Parathyroid adenoma (tissue), 2 donors: ENCODE data around the gene OPCML.

ENCODE experiments used
- H2AFZ ChIP-seq: fragments of 300-600 bp; sonication (generic); one replicate; pipeline ENCODE4 v1.7.0; 2017; ENCODE audit warnings: antibody characterized with exemption, mild to moderate bottlenecking
- H3K27ac ChIP-seq: fragments of 300-600 bp; sonication (generic); one replicate; pipeline ENCODE4 v1.7.0; 2017
- H3K27me3 ChIP-seq: fragments of 300-600 bp; sonication (generic); one replicate; pipeline ENCODE4 v1.7.0; 2017; ENCODE audit warnings: low read length; ENCODE audit not compliant: control insufficient read depth, insufficient read depth
- H3K36me3 ChIP-seq: fragments of 300-600 bp; sonication (generic); one replicate; pipeline ENCODE4 v1.7.0; 2017; ENCODE audit warnings: low read length; ENCODE audit not compliant: control insufficient read depth, insufficient read depth
- H3K4me1 ChIP-seq: fragments of 300-600 bp; sonication (generic); one replicate; pipeline ENCODE4 v1.7.0; 2017; ENCODE audit warnings: control low read depth
- H3K4me2 ChIP-seq: fragments of 300-600 bp; sonication (generic); one replicate; pipeline ENCODE4 v1.7.0; 2017; ENCODE audit warnings: low read length
- H3K4me3 ChIP-seq: fragments of 300-600 bp; sonication (generic); one replicate; pipeline ENCODE4 v1.7.0; 2017; ENCODE audit warnings: low read depth, low read length
- H3K79me2 ChIP-seq: fragments of 300-600 bp; sonication (generic); one replicate; pipeline ENCODE4 v1.7.0; 2017; ENCODE audit warnings: control low read depth
- H3K9ac ChIP-seq: fragments of 300-600 bp; sonication (generic); one replicate; pipeline ENCODE4 v1.7.0; 2017; ENCODE audit warnings: mild to moderate bottlenecking
- H3K9me3 ChIP-seq: fragments of 300-600 bp; sonication (generic); one replicate; pipeline ENCODE4 v1.7.0; 2017; ENCODE audit warnings: low read length; ENCODE audit not compliant: control insufficient read depth
- CTCF ChIP-seq: fragments of 300-600 bp; sonication (generic); IDR thresholded peaks from one replicate; pipeline ENCODE4 v1.7.0; 2017; ENCODE audit warnings: antibody characterized with exemption, mild to moderate bottlenecking
- donor health status: primary hyperparathyroidism.

The OPCML gene

GRCh38 chr11:133347988-133348387, 184.3 kb downstream of the OPCML start:
- H3K36me3 ChIP-seq, result no peaks in the 10 kb centered on the region
- H3K4me2 ChIP-seq, result no peak overlapping the region
- no peak overlapping the region for H3K9ac ChIP-seq
- no peaks in the 10 kb centered on the region for H3K27me3 ChIP-seq
- H3K4me1 ChIP-seq, result no peaks in the 10 kb centered on the region
- H2AFZ ChIP-seq, result no peak overlapping the region
- H3K79me2 ChIP-seq, result no peaks in the 10 kb centered on the region
- H3K27ac ChIP-seq, result no peak overlapping the region
- no peaks in the 10 kb centered on the region for H3K9me3 ChIP-seq
- no peak overlapping the region for H3K4me3 ChIP-seq
- TF ChIP-seq CTCF, result no peak

- H3K27me3 ChIP-seq, result no peaks in the 10 kb centered on the region
- H3K79me2 ChIP-seq, result no peaks in the 10 kb centered on the region
- no peak overlapping the region for H3K27ac ChIP-seq
- H3K4me1 ChIP-seq, result no peaks in the 10 kb centered on the region
- H3K4me3 ChIP-seq, result no peak overlapping the region
- no peak for TF ChIP-seq CTCF
- no peaks in the 10 kb centered on the region for H3K9me3 ChIP-seq
- no peak overlapping the region for H2AFZ ChIP-seq
- H3K9ac ChIP-seq, result no peak overlapping the region
- H3K36me3 ChIP-seq, result no peaks in the 10 kb centered on the region
- H3K4me2 ChIP-seq, result no peak overlapping the region
These were observed 186.2 kb downstream of the OPCML start for GRCh38 chr11:133346137-133346536.

- no peaks in the 10 kb centered on the region for H3K36me3 ChIP-seq
- TF ChIP-seq CTCF, result no peak
- H3K27ac ChIP-seq, result no peak overlapping the region
- no peaks in the 10 kb centered on the region for H3K9me3 ChIP-seq
- no peaks in the 10 kb centered on the region for H3K4me1 ChIP-seq
- H3K27me3 ChIP-seq, result no peaks in the 10 kb centered on the region
- no peak overlapping the region for H3K4me3 ChIP-seq
- H3K79me2 ChIP-seq, result no peaks in the 10 kb centered on the region
- H3K9ac ChIP-seq, result no peak overlapping the region
- H3K4me2 ChIP-seq, result no peak overlapping the region
- H2AFZ ChIP-seq, result no peak overlapping the region
These were observed 188.3 kb downstream of the OPCML start for GRCh38 chr11:133343951-133344350.

- no peaks in the 10 kb centered on the region for H3K36me3 ChIP-seq
- no peak overlapping the region for H3K9ac ChIP-seq
- H3K4me1 ChIP-seq, result no peaks in the 10 kb centered on the region
- H2AFZ ChIP-seq, result no peak overlapping the region
- no peaks in the 10 kb centered on the region for H3K9me3 ChIP-seq
- no peak overlapping the region for H3K27ac ChIP-seq
- H3K79me2 ChIP-seq, result no peaks in the 10 kb centered on the region
- no peak overlapping the region for H3K4me3 ChIP-seq
- TF ChIP-seq CTCF, result no peak
- no peaks in the 10 kb centered on the region for H3K27me3 ChIP-seq
- no peak overlapping the region for H3K4me2 ChIP-seq
These were observed 192.7 kb downstream of the OPCML start for GRCh38 chr11:133339495-133340140.

GRCh38 chr11:133338588-133338987, 193.7 kb downstream of the OPCML start:
- Histone ChIP-seq H3K79me2 (no peaks in the 10 kb centered on the region), H3K36me3 (no peaks in the 10 kb centered on the region), H3K4me1 (no peaks in the 10 kb centered on the region), H3K27ac (no peak overlapping the region), H3K4me3 (no peak overlapping the region), H3K9me3 (no peaks in the 10 kb centered on the region), H2AFZ (no peak overlapping the region), H3K9ac (no peak overlapping the region), H3K4me2 (no peak overlapping the region), H3K27me3 (no peaks in the 10 kb centered on the region)
- no peak for TF ChIP-seq CTCF
